Vagina (tissue), 2 donors: ENCODE measurements around the gene ISOC1. TPM values are rescaled to one million over a fixed set of nuclear protein-coding genes. Genes with fewer than 3 reads are reported as not detected.

ENCODE experiments used
- DNase-seq, 2 donors: peaks; one replicate each; pipeline ENCODE4 v3.0.0-alpha.2; 2017; ENCODE audit errors: extremely low spot score in 2 of 2
- H3K27ac ChIP-seq: fragments of 200-600 bp; sonication (generic); one replicate; pipeline ENCODE4 v1.5.1; 2019
- H3K27me3 ChIP-seq: fragments of 200-600 bp; sonication (generic); one replicate; pipeline ENCODE4 v1.5.1; 2019
- H3K36me3 ChIP-seq, 2 donors: fragments of 200-600 bp; sonication (generic); one replicate each; pipeline ENCODE4 v1.5.1; 2017 to 2019
- H3K4me1 ChIP-seq: fragments of 200-600 bp; sonication (generic); one replicate; pipeline ENCODE4 v1.5.1; 2019
- H3K4me3 ChIP-seq, 2 donors: fragments of 200-600 bp; sonication (generic); 1 replicate in 1 of 2; 2 replicates in 1 of 2; pipeline ENCODE4 v1.5.1; 2016 to 2019
- H3K9me3 ChIP-seq: fragments of 200-600 bp; sonication (generic); one replicate; pipeline ENCODE4 v1.5.1; 2019
- POLR2A ChIP-seq, 2 donors: fragments of 450-650 bp; IDR thresholded peaks; one replicate each; pipeline ENCODE4 v1.6.1; 2017; ENCODE audit warnings: antibody characterized with exemption in 2 of 2, mild to moderate bottlenecking in 2 of 2, moderate library complexity in 2 of 2
- POLR2AphosphoS5 ChIP-seq, 2 donors: sonication (generic); formaldehyde crosslinking; IDR thresholded peaks; one replicate each; pipeline ENCODE4 v1.9.0; 2017; ENCODE audit warnings: antibody characterized with exemption in 2 of 2, mild to moderate bottlenecking in 2 of 2, low read depth in 1 of 2; ENCODE audit not compliant: insufficient read depth in 1 of 2
- intact Hi-C: fragments of 100-400 bp; cut with DNase I; formaldehyde crosslinking; loops from one replicate; pipeline ENCODE4 v1.15.1; 2023
- total RNA-seq: library from RNA; depleted of rRNA; stranded (reverse); fragments of >200 nt; gene quantifications from one replicate; pipeline ENCODE4 v1.2.3, GENCODE V29; 2016
- TF ChIP-seq, protein P1 (sequence below), 3 experiments: fragments of 450-650 bp in 2 of 3; fragments of 200-600 bp in 1 of 3; sonication (generic) in 1 of 3; IDR thresholded peaks; one replicate each; pipeline ENCODE4 v1.5.1; 2017 to 2019; ENCODE audit warnings: antibody characterized with exemption in 3 of 3, mild to moderate bottlenecking in 2 of 3, moderate library complexity in 2 of 3

The ISOC1 gene
- total RNA-seq, 1 donor from 2014 or later: 25.0 TPM

DNA sequence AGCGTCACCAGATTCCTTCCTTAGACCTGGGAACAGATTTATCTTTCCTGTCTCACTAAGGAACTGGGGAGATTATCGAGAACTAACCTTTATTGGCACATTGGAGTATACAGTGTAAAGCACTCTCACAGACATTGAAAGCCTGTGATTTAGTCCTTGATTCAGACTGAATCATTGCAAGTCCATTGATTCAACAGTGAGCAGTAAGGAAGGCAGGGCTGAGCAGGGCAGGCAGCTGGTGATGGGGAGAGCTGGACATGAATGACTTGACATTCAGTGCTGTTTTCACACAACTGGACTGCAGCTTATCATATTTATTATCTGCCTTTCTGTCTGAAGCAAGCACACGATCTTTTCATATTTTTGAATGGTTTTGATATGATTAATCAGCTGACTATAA, 16.2 kb downstream of the ISOC1 start:
- H3K36me3 ChIP-seq: peaks cover 0 to 11% of the 10 kb centered on the region in 2 donors
- no peaks in the 10 kb centered on the region for H3K27me3 ChIP-seq
- H3K9me3 ChIP-seq: no peaks in the 10 kb centered on the region
- TF ChIP-seq POLR2AphosphoS5 (IDR thresholded peaks at IDR 0.05; ENCODE audit: insufficient read depth in 1 of 2, low read depth in 1 of 2) (no peak), POLR2A (IDR thresholded peaks at IDR 0.05) (no peak)
- TF ChIP-seq, protein P1, sequence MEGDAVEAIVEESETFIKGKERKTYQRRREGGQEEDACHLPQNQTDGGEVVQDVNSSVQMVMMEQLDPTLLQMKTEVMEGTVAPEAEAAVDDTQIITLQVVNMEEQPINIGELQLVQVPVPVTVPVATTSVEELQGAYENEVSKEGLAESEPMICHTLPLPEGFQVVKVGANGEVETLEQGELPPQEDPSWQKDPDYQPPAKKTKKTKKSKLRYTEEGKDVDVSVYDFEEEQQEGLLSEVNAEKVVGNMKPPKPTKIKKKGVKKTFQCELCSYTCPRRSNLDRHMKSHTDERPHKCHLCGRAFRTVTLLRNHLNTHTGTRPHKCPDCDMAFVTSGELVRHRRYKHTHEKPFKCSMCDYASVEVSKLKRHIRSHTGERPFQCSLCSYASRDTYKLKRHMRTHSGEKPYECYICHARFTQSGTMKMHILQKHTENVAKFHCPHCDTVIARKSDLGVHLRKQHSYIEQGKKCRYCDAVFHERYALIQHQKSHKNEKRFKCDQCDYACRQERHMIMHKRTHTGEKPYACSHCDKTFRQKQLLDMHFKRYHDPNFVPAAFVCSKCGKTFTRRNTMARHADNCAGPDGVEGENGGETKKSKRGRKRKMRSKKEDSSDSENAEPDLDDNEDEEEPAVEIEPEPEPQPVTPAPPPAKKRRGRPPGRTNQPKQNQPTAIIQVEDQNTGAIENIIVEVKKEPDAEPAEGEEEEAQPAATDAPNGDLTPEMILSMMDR (IDR thresholded peaks at IDR 0.05): no peak
- intact Hi-C loops: no loop called here
- H3K27ac ChIP-seq: no peak overlapping the region
- H3K4me1 ChIP-seq: peaks cover 14% of the 10 kb centered on the region
- no peak for DNase-seq
- no peak overlapping the region for H3K4me3 ChIP-seq

DNA sequence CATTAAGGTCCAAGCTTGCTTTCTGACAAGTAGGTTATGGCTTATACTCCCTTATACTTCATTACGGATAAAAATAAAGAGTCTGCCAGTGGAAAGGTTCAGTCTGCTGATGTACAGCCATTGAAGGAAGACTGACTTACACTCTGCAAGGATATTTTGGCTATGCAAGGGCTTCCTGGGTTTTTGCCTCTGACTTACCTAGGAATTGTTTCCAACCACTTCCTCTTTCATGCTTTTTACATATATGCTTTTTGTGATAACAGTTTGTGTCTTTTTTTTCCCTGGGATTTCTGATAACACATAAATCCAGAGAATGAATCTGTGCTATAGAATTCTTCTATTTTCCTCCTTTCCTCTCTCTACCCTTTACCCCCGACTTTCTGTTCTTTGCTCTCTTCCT, 16.8 kb downstream of the ISOC1 start:
- no peak for DNase-seq
- no peak overlapping the region for H3K27ac ChIP-seq
- no peaks in the 10 kb centered on the region for H3K9me3 ChIP-seq
- H3K4me1 ChIP-seq: peaks cover 14% of the 10 kb centered on the region
- intact Hi-C loops: no loop called here
- TF ChIP-seq, protein P1 (IDR thresholded peaks at IDR 0.05): no peak
- no peak for TF ChIP-seq POLR2AphosphoS5 (IDR thresholded peaks at IDR 0.05; ENCODE audit: insufficient read depth in 1 of 2, low read depth in 1 of 2)
- TF ChIP-seq POLR2A (IDR thresholded peaks at IDR 0.05): no peak
- peaks cover 0 to 10% of the 10 kb centered on the region in 2 donors for H3K36me3 ChIP-seq
- H3K27me3 ChIP-seq: no peaks in the 10 kb centered on the region
- H3K4me3 ChIP-seq: no peak overlapping the region

DNA sequence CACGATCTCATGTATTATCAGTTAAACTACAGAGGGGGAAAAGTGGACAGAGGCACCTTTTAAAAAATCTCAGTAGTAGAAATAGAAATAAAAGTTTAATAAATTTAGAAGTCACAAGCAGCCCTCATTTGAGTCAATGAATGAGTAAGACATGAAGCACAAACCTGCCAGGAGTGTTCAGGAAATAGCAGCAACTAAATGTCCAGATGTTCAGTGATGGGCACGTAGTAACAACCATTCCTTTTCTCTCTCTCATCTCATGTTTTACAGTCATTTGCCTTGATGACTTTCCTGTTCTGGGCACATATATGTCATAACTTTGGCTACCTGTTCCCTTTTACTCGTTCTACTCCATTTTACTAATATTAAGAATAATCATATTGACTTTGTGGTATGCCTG, 17.7 kb downstream of the ISOC1 start:
- TF ChIP-seq, protein P1 (IDR thresholded peaks at IDR 0.05): no peak
- TF ChIP-seq POLR2AphosphoS5 (IDR thresholded peaks at IDR 0.05; ENCODE audit: insufficient read depth in 1 of 2, low read depth in 1 of 2) (no peak), POLR2A (IDR thresholded peaks at IDR 0.05) (no peak)
- no peak overlapping the region for H3K27ac ChIP-seq
- H3K4me1 ChIP-seq: peaks cover 14% of the 10 kb centered on the region
- no peaks in the 10 kb centered on the region for H3K9me3 ChIP-seq
- H3K36me3 ChIP-seq: peaks cover 0 to 10% of the 10 kb centered on the region in 2 donors
- no peaks in the 10 kb centered on the region for H3K27me3 ChIP-seq
- H3K4me3 ChIP-seq: no peak overlapping the region
- intact Hi-C loops: no loop called here
- no peak for DNase-seq

DNA sequence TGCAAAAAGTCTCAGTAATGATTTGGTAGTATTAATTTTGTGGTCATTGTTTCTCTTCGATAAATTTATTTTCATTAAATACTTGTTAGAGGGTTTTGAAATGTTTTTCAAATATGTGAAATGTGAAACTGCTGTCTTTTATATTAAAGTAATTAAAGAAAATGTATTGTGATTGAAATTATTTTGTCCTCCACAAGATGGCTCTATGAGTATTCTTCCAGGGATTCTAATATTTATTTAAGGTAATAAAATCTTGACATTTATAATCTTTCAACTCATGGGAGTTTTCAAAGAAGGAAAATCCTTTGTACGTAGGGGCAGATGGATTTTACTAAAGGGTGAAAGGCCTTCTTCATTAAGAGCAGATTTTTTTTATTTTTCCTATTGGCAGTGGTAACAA, 19.3 kb downstream of the ISOC1 start:
- no peak overlapping the region for H3K27ac ChIP-seq
- no peaks in the 10 kb centered on the region for H3K9me3 ChIP-seq
- peaks cover 0 to 10% of the 10 kb centered on the region in 2 donors for H3K36me3 ChIP-seq
- DNase-seq: no peak
- H3K27me3 ChIP-seq: no peaks in the 10 kb centered on the region
- peaks cover 14% of the 10 kb centered on the region for H3K4me1 ChIP-seq
- TF ChIP-seq POLR2A (IDR thresholded peaks at IDR 0.05): no peak
- no peak overlapping the region for H3K4me3 ChIP-seq
- intact Hi-C loops: no loop called here

DNA sequence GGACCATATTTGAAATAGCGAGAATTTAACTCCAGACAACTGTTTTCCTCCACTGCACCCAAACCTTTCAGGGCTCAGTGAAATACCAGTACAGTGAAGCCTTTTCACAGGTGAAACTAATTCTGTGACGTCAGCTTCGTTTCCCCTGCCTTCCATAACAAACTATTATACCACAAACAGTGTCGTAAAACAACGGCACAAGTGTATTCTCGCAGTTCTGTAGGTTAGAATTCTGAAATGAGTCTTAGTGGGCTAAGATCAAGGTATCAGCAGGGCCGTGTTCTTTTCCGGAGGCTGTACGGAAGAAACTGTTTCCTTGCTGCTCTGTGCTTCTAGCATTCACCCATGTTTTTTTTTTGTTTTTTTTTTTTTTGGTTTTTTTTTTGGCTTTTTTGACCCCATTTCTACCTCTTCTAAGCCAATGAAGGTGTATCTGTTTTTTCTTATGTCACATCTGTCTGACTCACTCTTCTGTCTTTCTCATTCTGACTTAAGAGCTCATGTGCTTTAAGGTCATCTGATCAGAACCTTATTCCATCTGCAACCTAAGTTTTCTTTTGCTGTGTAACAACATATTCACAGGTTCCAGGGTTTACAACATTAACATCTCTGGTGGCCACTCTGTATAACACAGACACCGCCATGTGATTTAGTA, 20.1 kb downstream of the ISOC1 start:
- no peak overlapping the region for H3K27ac ChIP-seq

More for the DNA sequence above, 20.1 kb downstream of the ISOC1 start:
- DNase-seq: no peak
- Histone ChIP-seq H3K9me3 (no peaks in the 10 kb centered on the region), H3K27me3 (no peaks in the 10 kb centered on the region), H3K4me3 (no peak overlapping the region), H3K36me3 (peaks cover 0 to 10% of the 10 kb centered on the region in 2 donors), H3K4me1 (peaks cover 14% of the 10 kb centered on the region)
- no peak for TF ChIP-seq POLR2AphosphoS5 (IDR thresholded peaks at IDR 0.05; ENCODE audit: insufficient read depth in 1 of 2, low read depth in 1 of 2)
- TF ChIP-seq, protein P1 (IDR thresholded peaks at IDR 0.05): no peak
- no peak for TF ChIP-seq POLR2A (IDR thresholded peaks at IDR 0.05)
- intact Hi-C loops: no loop called here
